ENCODE data around the gene ADAMTSL3. TPM values are rescaled to one million over a fixed set of nuclear protein-coding genes. Genes with fewer than 3 reads are reported as not detected.

ADAMTSL3 gene
- total RNA-seq, 1 donor from 2014 or later: 13.2 TPM

DNA sequence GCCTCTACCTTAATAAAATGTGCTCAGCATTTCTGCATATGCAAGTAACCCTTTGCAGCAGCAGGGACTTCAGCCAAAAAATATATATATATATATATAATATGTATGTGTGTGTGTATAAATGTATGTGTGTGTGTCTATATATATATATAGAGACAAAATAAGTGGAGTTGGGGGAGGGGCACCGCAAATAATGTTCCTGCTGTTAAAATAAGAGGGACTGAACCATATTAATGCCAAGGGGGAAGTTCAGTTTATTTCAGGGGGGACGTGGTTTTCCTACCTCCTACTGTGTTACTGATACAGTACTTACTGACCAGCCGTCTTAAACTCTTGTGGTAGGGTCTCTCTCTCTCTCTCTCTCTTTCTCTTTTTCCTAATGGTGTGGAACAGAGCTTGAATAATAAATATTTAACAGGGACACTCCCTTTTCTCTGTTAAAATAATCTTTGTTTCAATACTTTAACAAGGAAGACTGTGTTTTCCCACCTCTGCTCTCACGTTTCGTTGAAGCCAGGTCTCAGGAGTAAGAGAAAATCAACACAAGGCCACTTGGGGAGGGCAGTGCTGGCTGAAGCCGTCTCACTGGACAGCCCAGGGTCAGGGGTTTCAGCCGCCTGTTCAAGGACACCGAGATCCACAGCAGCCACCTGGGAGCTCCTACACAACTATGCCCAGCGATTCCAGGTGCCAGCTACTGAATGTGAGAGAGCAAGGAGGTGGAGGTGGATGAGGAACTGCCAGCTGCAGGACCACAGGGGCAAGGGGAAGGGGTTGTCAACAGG lies 42.8 kb upstream of the ADAMTSL3 start:
- Mint-ChIP-seq H3K4me3 (no peak overlapping the region), H3K27ac (no peak overlapping the region), H3K4me1 (peaks cover 24% of the 10 kb centered on the region), H3K36me3 (no peaks in the 10 kb centered on the region), H3K9me3 (no peaks in the 10 kb centered on the region), H3K27me3 (ENCODE audit: low read depth) (no peaks in the 10 kb centered on the region)
- DNase-seq (ENCODE audit: low spot score in 2 of 2, unreplicated experiment in 2 of 2): no peak
- no peak for TF ChIP-seq CTCF (IDR thresholded peaks at IDR 0.05; ENCODE audit: unreplicated experiment)

- DNase-seq (ENCODE audit: low spot score in 2 of 2, unreplicated experiment in 2 of 2): no peak
- TF ChIP-seq CTCF (IDR thresholded peaks at IDR 0.05; ENCODE audit: unreplicated experiment): no peak
- peaks cover 16% of the 10 kb centered on the region for H3K4me1 Mint-ChIP-seq
- no peaks in the 10 kb centered on the region for H3K27me3 Mint-ChIP-seq (ENCODE audit: low read depth)
- H3K27ac Mint-ChIP-seq: no peak overlapping the region
- H3K9me3 Mint-ChIP-seq: no peaks in the 10 kb centered on the region
- H3K36me3 Mint-ChIP-seq: no peaks in the 10 kb centered on the region
- no peak overlapping the region for H3K4me3 Mint-ChIP-seq
These were observed 41.7 kb upstream of the ADAMTSL3 start for GRCh38 chr15:83612226-83612625.

GRCh38 chr15:83612898-83613635 lies 40.9 kb upstream of the ADAMTSL3 start:
- peaks cover 3% of the 10 kb centered on the region for H3K36me3 Mint-ChIP-seq
- TF ChIP-seq CTCF (IDR thresholded peaks at IDR 0.05; ENCODE audit: unreplicated experiment): no peak
- no peaks in the 10 kb centered on the region for H3K27me3 Mint-ChIP-seq (ENCODE audit: low read depth)
- no peaks in the 10 kb centered on the region for H3K9me3 Mint-ChIP-seq
- peaks cover 10% of the 10 kb centered on the region for H3K4me1 Mint-ChIP-seq
- H3K4me3 Mint-ChIP-seq: no peak overlapping the region
- no peak overlapping the region for H3K27ac Mint-ChIP-seq
- no peak for DNase-seq (ENCODE audit: low spot score in 2 of 2, unreplicated experiment in 2 of 2)

GRCh38 chr15:83613714-83614113 lies 40.2 kb upstream of the ADAMTSL3 start:
- Mint-ChIP-seq H3K9me3 (no peaks in the 10 kb centered on the region), H3K27ac (no peak overlapping the region), H3K27me3 (ENCODE audit: low read depth) (no peaks in the 10 kb centered on the region), H3K4me1 (peaks cover 5% of the 10 kb centered on the region), H3K4me3 (no peak overlapping the region), H3K36me3 (peaks cover 3% of the 10 kb centered on the region)
- no peak for TF ChIP-seq CTCF (IDR thresholded peaks at IDR 0.05; ENCODE audit: unreplicated experiment)
- no peak for DNase-seq (ENCODE audit: low spot score in 2 of 2, unreplicated experiment in 2 of 2)

DNA sequence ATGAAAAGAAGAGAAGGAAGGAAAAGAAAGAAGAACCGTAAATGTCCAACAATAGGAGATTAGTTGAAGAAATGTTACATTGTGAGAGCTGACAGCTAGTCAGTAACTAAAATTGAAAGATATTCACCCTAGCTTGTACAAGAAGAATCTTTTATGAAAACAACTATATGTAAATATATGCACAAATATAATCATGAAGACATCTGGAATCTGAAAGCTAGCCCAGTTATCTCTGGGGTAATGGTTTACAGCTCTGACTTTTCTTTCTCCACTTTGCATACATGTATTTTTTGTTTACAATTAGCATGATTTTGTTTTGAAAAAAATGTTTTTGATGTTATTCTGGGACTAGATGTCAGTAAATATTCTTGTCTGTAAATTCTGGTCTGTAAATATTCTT lies 37.1 kb upstream of the ADAMTSL3 start:
- DNase-seq (ENCODE audit: low spot score in 2 of 2, unreplicated experiment in 2 of 2): no peak
- no peaks in the 10 kb centered on the region for H3K27me3 Mint-ChIP-seq (ENCODE audit: low read depth)
- TF ChIP-seq CTCF (IDR thresholded peaks at IDR 0.05; ENCODE audit: unreplicated experiment): no peak
- peaks cover 3% of the 10 kb centered on the region for H3K36me3 Mint-ChIP-seq
- H3K27ac Mint-ChIP-seq: no peak overlapping the region
- peaks cover 13% of the 10 kb centered on the region for H3K9me3 Mint-ChIP-seq
- H3K4me1 Mint-ChIP-seq: no peaks in the 10 kb centered on the region
- no peak overlapping the region for H3K4me3 Mint-ChIP-seq
